Measurements from ENCODE around the gene SMARCA4.

Gene SMARCA4

GRCh38 chr19:11090264-11090996, 129.6 kb downstream of the SMARCA4 start:
- Histone ChIP-seq H3K27me3 (ENCODE audit: insufficient read depth, low read length) (no peaks in the 10 kb centered on the region), H3F3A (ENCODE audit: insufficient read depth, low read length) (no peaks in the 10 kb centered on the region), H3K36me3 (ENCODE audit: insufficient read depth, low read length) (peaks cover 49% of the 10 kb centered on the region)

DNA sequence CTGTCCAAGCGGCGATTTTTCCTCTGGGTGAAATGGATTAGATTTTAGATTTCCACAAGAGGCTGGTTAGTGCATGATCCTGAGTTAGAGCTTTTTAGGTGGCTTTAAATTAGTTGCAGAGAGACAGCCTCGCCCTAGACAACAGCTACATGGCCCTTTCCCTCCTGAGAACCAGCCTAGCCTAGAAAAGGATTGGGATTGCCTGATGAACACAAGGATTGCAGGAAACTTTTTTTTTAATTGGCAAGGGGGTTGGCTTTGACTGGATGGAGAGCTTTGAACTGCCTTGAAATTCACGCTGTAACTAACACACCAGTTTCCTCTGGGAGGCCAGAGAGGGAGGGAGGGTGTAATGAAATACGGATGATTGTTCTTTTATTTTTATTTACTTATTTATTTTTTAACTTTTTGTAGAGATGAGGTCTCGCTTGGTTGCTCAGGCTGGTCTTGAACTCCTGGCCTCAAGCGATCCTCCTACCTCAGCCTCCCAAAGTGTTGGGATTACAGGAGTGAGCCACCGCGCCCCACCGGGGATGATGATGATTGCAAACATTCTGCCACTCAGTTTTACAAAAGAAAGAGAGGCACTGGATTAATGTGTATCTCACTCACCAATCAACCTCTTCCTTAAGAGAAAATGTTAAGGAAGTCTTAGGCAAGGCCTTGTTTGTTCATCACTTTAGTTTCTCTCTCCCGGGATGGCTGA, 130.3 kb downstream of the SMARCA4 start:
- Histone ChIP-seq H3K79me2 (ENCODE audit: insufficient read depth, low read length) (peaks cover 57% of the 10 kb centered on the region), H3K27ac (ENCODE audit: low read depth, low read length, poor library complexity, severe bottlenecking) (peak overlapping the region; percentile 71), H3K9ac (ENCODE audit: low read length) (peak overlapping the region; percentile 91), H2AFZ (ENCODE audit: low read length) (no peak overlapping the region), H3K27me3 (ENCODE audit: insufficient read depth, low read length) (no peaks in the 10 kb centered on the region), H3K4me1 (ENCODE audit: insufficient read depth, low read length, severe bottlenecking) (peaks cover 47% of the 10 kb centered on the region), H3K36me3 (ENCODE audit: insufficient read depth, low read length) (peaks cover 56% of the 10 kb centered on the region), H3K9me3 (ENCODE audit: low read length) (no peaks in the 10 kb centered on the region), H3K9me2 (ENCODE audit: low read depth, low read length) (no peaks in the 10 kb centered on the region), H4K20me1 (ENCODE audit: insufficient read depth, low read length) (no peaks in the 10 kb centered on the region), H3F3A (ENCODE audit: insufficient read depth, low read length) (no peaks in the 10 kb centered on the region), H3K4me3 (ENCODE audit: low read depth, low read length, poor library complexity, severe bottlenecking) (peak overlapping the region; percentile 96), H3K4me2 (ENCODE audit: low read length) (peak overlapping the region; percentile 97)
- TF ChIP-seq EZH2 (IDR thresholded peaks at IDR 0.05; ENCODE audit: borderline replicate concordance, low read length), result no peak
- TF ChIP-seq, protein P1, sequence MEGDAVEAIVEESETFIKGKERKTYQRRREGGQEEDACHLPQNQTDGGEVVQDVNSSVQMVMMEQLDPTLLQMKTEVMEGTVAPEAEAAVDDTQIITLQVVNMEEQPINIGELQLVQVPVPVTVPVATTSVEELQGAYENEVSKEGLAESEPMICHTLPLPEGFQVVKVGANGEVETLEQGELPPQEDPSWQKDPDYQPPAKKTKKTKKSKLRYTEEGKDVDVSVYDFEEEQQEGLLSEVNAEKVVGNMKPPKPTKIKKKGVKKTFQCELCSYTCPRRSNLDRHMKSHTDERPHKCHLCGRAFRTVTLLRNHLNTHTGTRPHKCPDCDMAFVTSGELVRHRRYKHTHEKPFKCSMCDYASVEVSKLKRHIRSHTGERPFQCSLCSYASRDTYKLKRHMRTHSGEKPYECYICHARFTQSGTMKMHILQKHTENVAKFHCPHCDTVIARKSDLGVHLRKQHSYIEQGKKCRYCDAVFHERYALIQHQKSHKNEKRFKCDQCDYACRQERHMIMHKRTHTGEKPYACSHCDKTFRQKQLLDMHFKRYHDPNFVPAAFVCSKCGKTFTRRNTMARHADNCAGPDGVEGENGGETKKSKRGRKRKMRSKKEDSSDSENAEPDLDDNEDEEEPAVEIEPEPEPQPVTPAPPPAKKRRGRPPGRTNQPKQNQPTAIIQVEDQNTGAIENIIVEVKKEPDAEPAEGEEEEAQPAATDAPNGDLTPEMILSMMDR (IDR thresholded peaks at IDR 0.05; ENCODE audit: low read length), result no peak

More at GRCh38 chr19:11090264-11090996, 129.6 kb downstream of the SMARCA4 start:
- H3K9ac ChIP-seq (ENCODE audit: low read length), result peak overlapping the region; percentile 93
- peaks cover 47% of the 10 kb centered on the region for H3K4me1 ChIP-seq (ENCODE audit: insufficient read depth, low read length, severe bottlenecking)
- peak overlapping the region; percentile 97 for H3K4me2 ChIP-seq (ENCODE audit: low read length)
- TF ChIP-seq, protein P1 (IDR thresholded peaks at IDR 0.05; ENCODE audit: low read length), result peak; percentile 27; the same call in 1 of the 2 replicates
- no peak for TF ChIP-seq EZH2 (IDR thresholded peaks at IDR 0.05; ENCODE audit: borderline replicate concordance, low read length)
- H3K27ac ChIP-seq (ENCODE audit: low read depth, low read length, poor library complexity, severe bottlenecking), result peak overlapping the region; percentile 95
- H3K9me2 ChIP-seq (ENCODE audit: low read depth, low read length), result no peaks in the 10 kb centered on the region
- peak overlapping the region; percentile 96 for H3K4me3 ChIP-seq (ENCODE audit: low read depth, low read length, poor library complexity, severe bottlenecking)
- no peak overlapping the region for H2AFZ ChIP-seq (ENCODE audit: low read length)
- no peaks in the 10 kb centered on the region for H3K9me3 ChIP-seq (ENCODE audit: low read length)
- H3K79me2 ChIP-seq (ENCODE audit: insufficient read depth, low read length), result peaks cover 50% of the 10 kb centered on the region
- no peaks in the 10 kb centered on the region for H4K20me1 ChIP-seq (ENCODE audit: insufficient read depth, low read length)

DNA sequence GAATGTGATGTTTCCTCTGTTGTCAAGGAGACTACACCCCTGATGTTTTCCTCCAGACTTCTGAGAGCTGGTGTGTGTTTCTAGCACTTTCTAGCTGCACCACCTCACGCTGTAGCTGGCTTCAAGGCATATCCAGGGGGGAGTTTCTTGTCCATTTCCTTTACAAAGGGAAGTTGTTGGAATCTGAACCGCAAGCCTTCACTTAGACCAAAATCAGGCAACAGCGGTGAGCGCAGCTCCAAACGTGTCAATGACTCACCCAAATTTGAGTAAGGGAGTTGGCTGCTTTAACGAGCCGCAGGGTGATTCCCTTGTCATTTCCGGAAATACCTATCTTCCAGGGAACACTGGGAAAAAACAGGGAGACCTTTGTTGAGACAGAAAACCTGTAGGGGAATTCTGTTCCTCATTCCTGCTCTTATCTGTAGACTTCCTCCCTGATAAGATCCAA, 130.9 kb downstream of the SMARCA4 start:
- Histone ChIP-seq H3K36me3 (ENCODE audit: insufficient read depth, low read length) (peaks cover 61% of the 10 kb centered on the region), H3K4me3 (ENCODE audit: low read depth, low read length, poor library complexity, severe bottlenecking) (peak overlapping the region; percentile 96), H4K20me1 (ENCODE audit: insufficient read depth, low read length) (no peaks in the 10 kb centered on the region), H3K27me3 (ENCODE audit: insufficient read depth, low read length) (no peaks in the 10 kb centered on the region), H3K27ac (ENCODE audit: low read depth, low read length, poor library complexity, severe bottlenecking) (no peak overlapping the region), H3K4me2 (ENCODE audit: low read length) (peak overlapping the region; percentile 97), H3K4me1 (ENCODE audit: insufficient read depth, low read length, severe bottlenecking) (peaks cover 47% of the 10 kb centered on the region), H2AFZ (ENCODE audit: low read length) (no peak overlapping the region), H3K9me2 (ENCODE audit: low read depth, low read length) (no peaks in the 10 kb centered on the region), H3K9ac (ENCODE audit: low read length) (peak overlapping the region; percentile 91; the same call in 1 of the 2 replicates), H3K9me3 (ENCODE audit: low read length) (no peaks in the 10 kb centered on the region), H3F3A (ENCODE audit: insufficient read depth, low read length) (no peaks in the 10 kb centered on the region), H3K79me2 (ENCODE audit: insufficient read depth, low read length) (peaks cover 63% of the 10 kb centered on the region)
- no peak for TF ChIP-seq EZH2 (IDR thresholded peaks at IDR 0.05; ENCODE audit: borderline replicate concordance, low read length)
- TF ChIP-seq, protein P1 (IDR thresholded peaks at IDR 0.05; ENCODE audit: low read length), result no peak

All from OCI-LY1 (cell line).